Measurements from ENCODE around the gene NQO1. TPM values are rescaled to one million over a fixed set of nuclear protein-coding genes. Genes with fewer than 3 reads are reported as not detected.

The NQO1 gene
- total and polyA plus RNA-seq, 8 donors, result 1.2 to 7.3 (median 4.9) TPM

DNA sequence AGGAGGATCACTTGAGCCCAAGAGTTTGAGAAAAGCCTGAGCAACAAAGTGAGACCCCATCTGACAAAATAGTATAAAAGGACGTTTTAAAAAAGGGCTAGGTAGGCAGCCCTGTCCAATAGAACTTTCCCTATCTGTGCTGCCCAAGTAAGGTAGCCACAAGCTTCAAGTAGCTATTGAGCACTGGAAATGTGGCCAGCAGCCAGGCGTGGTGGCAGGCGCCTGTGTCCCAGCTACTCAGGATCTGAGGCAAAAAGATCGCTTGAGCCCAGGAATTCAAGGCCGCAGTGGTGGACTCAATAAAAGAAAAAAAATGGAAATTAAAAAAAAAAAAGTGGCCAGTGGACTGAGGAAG lies 1.5 kb upstream of the NQO1 start:
- Histone ChIP-seq H3K36me3 (no peaks in the 10 kb centered on the region), H3K27me3 (no peaks in the 10 kb centered on the region), H3K4me1 (no peaks in the 10 kb centered on the region), H3K27ac (no peak overlapping the region), H3K9me3 (no peaks in the 10 kb centered on the region), H3K4me3 (no peak overlapping the region)
- no peak for FAIRE-seq
- ATAC-seq, result no peak
- DNase-seq, result peak in 1 of 6 donors; percentile 55
- 78 to 86% methylated on average over 5 of the region's 5 CpGs for WGBS, 2 donors
- intact Hi-C loops (cut with DNase I), result no loop called here
- TF ChIP-seq, protein P1, sequence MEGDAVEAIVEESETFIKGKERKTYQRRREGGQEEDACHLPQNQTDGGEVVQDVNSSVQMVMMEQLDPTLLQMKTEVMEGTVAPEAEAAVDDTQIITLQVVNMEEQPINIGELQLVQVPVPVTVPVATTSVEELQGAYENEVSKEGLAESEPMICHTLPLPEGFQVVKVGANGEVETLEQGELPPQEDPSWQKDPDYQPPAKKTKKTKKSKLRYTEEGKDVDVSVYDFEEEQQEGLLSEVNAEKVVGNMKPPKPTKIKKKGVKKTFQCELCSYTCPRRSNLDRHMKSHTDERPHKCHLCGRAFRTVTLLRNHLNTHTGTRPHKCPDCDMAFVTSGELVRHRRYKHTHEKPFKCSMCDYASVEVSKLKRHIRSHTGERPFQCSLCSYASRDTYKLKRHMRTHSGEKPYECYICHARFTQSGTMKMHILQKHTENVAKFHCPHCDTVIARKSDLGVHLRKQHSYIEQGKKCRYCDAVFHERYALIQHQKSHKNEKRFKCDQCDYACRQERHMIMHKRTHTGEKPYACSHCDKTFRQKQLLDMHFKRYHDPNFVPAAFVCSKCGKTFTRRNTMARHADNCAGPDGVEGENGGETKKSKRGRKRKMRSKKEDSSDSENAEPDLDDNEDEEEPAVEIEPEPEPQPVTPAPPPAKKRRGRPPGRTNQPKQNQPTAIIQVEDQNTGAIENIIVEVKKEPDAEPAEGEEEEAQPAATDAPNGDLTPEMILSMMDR (IDR thresholded peaks at IDR 0.05), result no peak

DNA sequence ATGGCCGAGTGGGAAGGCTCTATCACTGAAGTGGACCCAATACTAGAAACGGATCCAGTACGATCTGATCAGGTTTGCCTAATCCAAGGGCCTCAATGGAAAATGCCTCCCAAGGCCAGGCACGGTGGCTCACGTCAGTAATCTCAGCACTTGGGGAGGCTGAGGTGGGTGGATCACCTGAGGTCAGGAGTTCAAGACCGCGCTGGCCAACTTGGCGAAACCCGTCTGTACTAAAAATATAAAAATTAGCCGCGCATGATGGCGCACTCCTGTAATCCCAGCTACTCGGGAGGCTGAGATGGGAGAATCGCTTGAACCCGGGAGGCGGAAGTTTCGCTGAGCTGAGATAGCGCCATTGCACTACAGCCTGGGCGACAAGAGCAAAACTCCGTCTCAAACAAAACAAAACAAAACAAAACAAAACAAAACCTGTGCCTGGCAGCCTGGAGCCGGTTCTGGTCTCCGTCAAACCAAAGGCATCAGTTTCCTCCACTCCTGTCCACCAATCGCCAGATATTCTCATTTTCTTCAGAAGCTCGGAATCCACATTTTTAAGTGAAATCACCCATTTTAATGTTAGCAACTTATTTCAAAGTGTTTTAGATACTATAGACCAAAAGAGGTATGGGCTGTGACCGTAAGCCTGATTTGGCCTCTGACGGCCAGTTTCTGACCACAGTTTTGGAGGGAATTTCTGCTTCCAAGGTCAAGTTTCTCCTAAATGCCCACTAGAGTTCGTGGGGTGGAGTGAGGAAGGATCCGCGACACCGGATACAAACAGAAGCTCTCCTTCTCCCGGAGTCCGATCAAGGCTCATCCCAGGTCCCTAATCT lies 664 bp downstream of the NQO1 start:
- no peaks in the 10 kb centered on the region for H3K9me3 ChIP-seq
- no peaks in the 10 kb centered on the region for H3K36me3 ChIP-seq
- TF ChIP-seq, protein P1 (IDR thresholded peaks at IDR 0.05), result no peak
- peak in 1 of 6 donors; percentile 27 for DNase-seq
- no peaks in the 10 kb centered on the region for H3K27me3 ChIP-seq
- peak overlapping the region in 2 of 4 donors; percentile 28 to 47 for H3K27ac ChIP-seq
- intact Hi-C loops (cut with DNase I), result no loop called here
- no peaks in the 10 kb centered on the region for H3K4me1 ChIP-seq
- H3K4me3 ChIP-seq, result peak overlapping the region; percentile 9 to 45 (median 32)
- FAIRE-seq, result no peak
- WGBS, 2 donors, result 61 to 65% methylated on average over 32 of the region's 32 CpGs
- no peak for ATAC-seq

- intact Hi-C loops (cut with DNase I), result no loop called here
- WGBS, 2 donors, result 59 to 64% methylated on average over 6 of the region's 6 CpGs
- peak in 1 of 6 donors; percentile 12 for DNase-seq
- TF ChIP-seq, protein P1 (IDR thresholded peaks at IDR 0.05), result no peak
- Histone ChIP-seq H3K4me1 (no peaks in the 10 kb centered on the region), H3K27me3 (no peaks in the 10 kb centered on the region), H3K27ac (no peak overlapping the region), H3K4me3 (no peak overlapping the region), H3K36me3 (no peaks in the 10 kb centered on the region), H3K9me3 (no peaks in the 10 kb centered on the region)
- no peak for ATAC-seq
- no peak for FAIRE-seq
Observed at GRCh38 chr16:69724981-69725479, 1.3 kb downstream of the NQO1 start.

- ATAC-seq (no peak), DNase-seq (peak in 1 of 6 donors; percentile 10), FAIRE-seq (no peak)
- 88 to 89% methylated on average over 2 of the region's 2 CpGs for WGBS, 2 donors
- intact Hi-C loops (cut with DNase I), result no loop called here
- Histone ChIP-seq H3K9me3 (no peaks in the 10 kb centered on the region), H3K27ac (no peak overlapping the region), H3K4me3 (no peak overlapping the region), H3K36me3 (no peaks in the 10 kb centered on the region), H3K27me3 (no peaks in the 10 kb centered on the region), H3K4me1 (no peaks in the 10 kb centered on the region)
- TF ChIP-seq, protein P1 (IDR thresholded peaks at IDR 0.05), result no peak
Observed at GRCh38 chr16:69724414-69724873, 1.9 kb downstream of the NQO1 start.

DNA sequence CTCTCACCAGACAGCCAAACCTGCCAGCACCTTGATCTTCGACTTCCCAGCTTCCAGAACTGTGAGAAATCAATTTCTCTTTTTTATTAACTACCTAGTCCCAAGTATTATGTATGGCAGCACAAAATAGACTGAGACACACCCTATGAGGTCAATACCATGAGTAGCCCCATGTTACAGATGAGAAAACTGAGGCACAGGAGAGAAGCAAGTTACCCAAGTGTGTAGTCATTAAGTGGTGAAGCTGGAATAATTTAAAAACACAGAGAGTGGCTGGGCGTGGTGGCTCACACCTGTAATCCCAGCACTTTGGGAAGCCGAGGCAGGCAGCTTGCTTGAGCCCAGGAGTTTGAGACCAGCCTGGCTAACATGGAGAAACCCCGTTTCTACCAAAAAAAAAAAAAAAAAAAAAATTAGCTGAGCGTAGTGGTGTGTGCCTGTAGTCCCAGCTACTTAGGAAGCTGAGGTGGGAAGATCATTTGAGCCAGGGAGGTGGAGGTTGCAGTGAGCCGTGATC lies 4.9 kb downstream of the NQO1 start:
- Histone ChIP-seq H3K9me3 (no peaks in the 10 kb centered on the region), H3K4me3 (no peak overlapping the region), H3K27ac (no peak overlapping the region), H3K4me1 (no peaks in the 10 kb centered on the region), H3K27me3 (no peaks in the 10 kb centered on the region), H3K36me3 (no peaks in the 10 kb centered on the region)
- FAIRE-seq, result no peak
- DNase-seq, result no peak
- TF ChIP-seq, protein P1 (IDR thresholded peaks at IDR 0.05), result no peak
- no peak for ATAC-seq
- 81 to 90% methylated on average over 5 to 6 of the region's 6 CpGs for WGBS, 2 donors
- intact Hi-C loops (cut with DNase I), result no loop called here
